Activated CD8-positive, alpha-beta T cell treated with anti-CD3 and anti-CD28 coated beads for 36 hours (primary cell): ENCODE results near the gene AJM1. TPM values are rescaled to one million over a fixed set of nuclear protein-coding genes. Genes with fewer than 3 reads are reported as not detected.

Experiments
- ATAC-seq: fragments of 200-7000 bp; cut with Tn5 transposase; one replicate; pipeline ENCODE4 v1.10.0; 2021; ENCODE audit warnings: mild to moderate bottlenecking, moderate library complexity
- CTCF ChIA-PET: fragments of 350-600 bp; sonication (Branson Sonifier 250); formaldehyde crosslinking; loops from one replicate; lab custom pipeline; 2021; ENCODE audit warnings: antibody characterized with exemption; lab: Charles Lee
- POLR2A ChIA-PET: fragments of 350-600 bp; sonication (Branson Sonifier 250); formaldehyde crosslinking; loops from one replicate; lab custom pipeline; 2021; ENCODE audit warnings: antibody characterized with exemption; lab: Charles Lee
- DNase-seq: peaks from one replicate; pipeline ENCODE4 v3.0.0-alpha.2; 2020
- H3K27ac Mint-ChIP-seq: one replicate; pipeline ENCODE4 v1.8.0; 2021; ENCODE audit warnings: mild to moderate bottlenecking, mixed read lengths
- H3K27me3 Mint-ChIP-seq: one replicate; pipeline ENCODE4 v1.8.0; 2021; ENCODE audit warnings: mixed read lengths
- H3K36me3 Mint-ChIP-seq: one replicate; pipeline ENCODE4 v1.8.0; 2021; ENCODE audit warnings: low read depth, mixed read lengths
- H3K4me1 Mint-ChIP-seq: one replicate; pipeline ENCODE4 v1.8.0; 2021; ENCODE audit warnings: low read depth, mixed read lengths
- H3K4me3 Mint-ChIP-seq: one replicate; pipeline ENCODE4 v1.8.0; 2021; ENCODE audit warnings: mild to moderate bottlenecking, moderate library complexity, mixed read lengths
- H3K9me3 Mint-ChIP-seq: one replicate; pipeline ENCODE4 v1.8.0; 2021; ENCODE audit warnings: mixed read lengths
- CTCF ChIP-seq: fragments of 200-600 bp; IDR thresholded peaks from one replicate; pipeline ENCODE4 v1.8.0; 2022; ENCODE audit warnings: antibody characterized with exemption, mild to moderate bottlenecking
- intact Hi-C: fragments of 100-400 bp; cut with micrococcal nuclease; formaldehyde crosslinking; loops from one replicate; pipeline ENCODE4 v1.10.0; 2022
- total RNA-seq, 2 experiments: library from RNA; stranded (reverse); gene quantifications; one replicate each; pipeline ENCODE4 v1.2.3, GENCODE V29; 2021

Gene AJM1
- total RNA-seq, 2 experiments from 2014 or later = 5.8 to 6.4 TPM

DNA sequence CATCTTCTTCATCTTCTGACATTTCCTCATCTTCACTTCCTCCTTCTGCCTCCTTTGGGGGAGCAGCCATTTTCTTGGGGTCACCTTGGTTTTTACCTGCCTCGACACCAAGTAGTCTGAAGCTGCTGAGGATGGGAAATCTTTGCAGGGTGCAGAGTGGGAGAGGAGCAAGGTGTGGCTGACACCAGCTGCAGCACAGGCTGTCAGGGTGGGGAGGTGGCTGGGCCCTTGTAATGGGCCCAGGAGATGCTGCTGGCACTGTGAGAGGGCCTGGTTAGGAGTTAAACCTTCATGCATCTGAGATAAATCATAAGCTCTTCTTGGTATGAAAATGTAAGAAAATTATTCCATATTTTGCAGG is 26.9 kb upstream of the AJM1 start:
- no peak overlapping the region for H3K27ac Mint-ChIP-seq
- CTCF ChIA-PET = interaction anchor here (1.0 to 2.6 kb wide), 3 partner anchors 9 to 66 kb away, joined by 3 to 9 read pairs (median 3); partner anchors contain the start of gene AJM1
- no peaks in the 10 kb centered on the region for H3K9me3 Mint-ChIP-seq
- peaks cover 30% of the 10 kb centered on the region for H3K36me3 Mint-ChIP-seq
- POLR2A ChIA-PET = interaction anchor here (1.1 to 1.9 kb wide), 3 partner anchors 8 to 122 kb away, joined by 4 to 7 read pairs (median 4); partner anchors contain the start of gene RABL6
- no peak for TF ChIP-seq CTCF
- intact Hi-C loops = no loop called here
- H3K4me1 Mint-ChIP-seq = peaks cover 24% of the 10 kb centered on the region
- ATAC-seq = no peak
- no peak overlapping the region for H3K4me3 Mint-ChIP-seq
- H3K27me3 Mint-ChIP-seq = no peaks in the 10 kb centered on the region
- no peak for DNase-seq

DNA sequence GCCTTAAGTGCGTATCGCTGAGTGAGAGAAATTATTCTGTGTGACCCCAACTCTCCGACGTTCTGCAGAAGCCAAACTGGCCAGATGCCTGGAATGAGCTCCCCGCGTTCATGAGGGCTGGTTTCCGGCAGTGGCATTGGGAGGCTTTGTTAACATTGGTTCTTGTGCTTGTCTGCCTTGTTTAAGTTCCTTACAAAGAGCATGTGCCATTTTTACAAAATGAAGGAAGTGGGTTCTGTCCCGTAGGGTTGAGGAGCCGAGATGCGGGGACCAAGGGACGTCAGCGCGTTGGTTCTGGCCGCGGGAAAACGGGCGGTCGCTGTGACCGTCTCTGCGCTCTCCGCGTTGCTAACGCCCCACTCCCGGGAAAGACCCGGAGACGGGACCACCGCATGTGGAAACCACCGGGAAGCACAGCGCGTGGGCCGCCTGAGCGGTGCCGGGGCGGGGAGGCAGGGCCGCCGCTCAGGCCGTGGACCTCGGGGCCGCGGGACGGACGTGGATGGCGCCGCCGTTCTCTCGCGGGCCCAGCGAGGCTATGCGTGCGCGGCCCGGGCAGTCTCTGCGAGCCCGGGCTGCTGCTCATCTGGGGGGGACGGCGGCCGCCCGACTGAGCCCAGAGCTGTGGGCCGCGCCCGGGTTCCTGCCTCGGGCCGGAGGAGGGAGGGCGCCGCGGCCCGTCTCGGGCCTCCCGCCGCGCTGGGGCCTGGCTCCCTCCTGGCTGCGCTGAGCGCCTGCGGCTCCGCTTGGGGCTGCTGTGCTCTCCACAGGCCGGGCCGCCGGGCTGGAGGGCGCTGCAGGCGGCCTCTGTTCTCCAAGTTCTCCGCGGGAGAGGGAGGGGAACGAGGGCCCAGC is 21.1 kb upstream of the AJM1 start:
- Mint-ChIP-seq H3K9me3 (no peaks in the 10 kb centered on the region), H3K4me3 (no peak overlapping the region), H3K4me1 (peaks cover 8% of the 10 kb centered on the region), H3K27ac (no peak overlapping the region), H3K36me3 (peaks cover 8% of the 10 kb centered on the region), H3K27me3 (no peaks in the 10 kb centered on the region)
- no peak for TF ChIP-seq CTCF
- ChIA-PET CTCF (interaction anchor here (0.7 to 1.2 kb wide), 2 partner anchors 13 to 21 kb away, joined by 3 to 4 read pairs; partner anchors contain the start of genes AJM1 and RABL6), POLR2A (interaction anchor here (0.7 kb wide), 1 partner anchor 12 kb away, joined by 3 read pairs; no protein-coding TSS in a partner anchor)
- DNase-seq = no peak
- intact Hi-C loops = no loop called here
- ATAC-seq = no peak

- Mint-ChIP-seq H3K4me3 (no peak overlapping the region), H3K27ac (no peak overlapping the region), H3K4me1 (peaks cover 7% of the 10 kb centered on the region), H3K9me3 (no peaks in the 10 kb centered on the region), H3K27me3 (no peaks in the 10 kb centered on the region), H3K36me3 (peaks cover 7% of the 10 kb centered on the region)
- ChIA-PET CTCF (interaction anchor here (2.7 kb wide), 1 partner anchor 20 kb away, joined by 8 read pairs; the partner anchor contains the start of gene AJM1), POLR2A (interaction anchor here (0.7 to 0.8 kb wide), 2 partner anchors 12 to 13 kb away, joined by 3 read pairs; no protein-coding TSS in a partner anchor)
- TF ChIP-seq CTCF = no peak
- DNase-seq (no peak), ATAC-seq (no peak)
- intact Hi-C loops = no loop called here
Observed at GRCh38 chr9:136821826-136822544, 20.3 kb upstream of the AJM1 start.

DNA sequence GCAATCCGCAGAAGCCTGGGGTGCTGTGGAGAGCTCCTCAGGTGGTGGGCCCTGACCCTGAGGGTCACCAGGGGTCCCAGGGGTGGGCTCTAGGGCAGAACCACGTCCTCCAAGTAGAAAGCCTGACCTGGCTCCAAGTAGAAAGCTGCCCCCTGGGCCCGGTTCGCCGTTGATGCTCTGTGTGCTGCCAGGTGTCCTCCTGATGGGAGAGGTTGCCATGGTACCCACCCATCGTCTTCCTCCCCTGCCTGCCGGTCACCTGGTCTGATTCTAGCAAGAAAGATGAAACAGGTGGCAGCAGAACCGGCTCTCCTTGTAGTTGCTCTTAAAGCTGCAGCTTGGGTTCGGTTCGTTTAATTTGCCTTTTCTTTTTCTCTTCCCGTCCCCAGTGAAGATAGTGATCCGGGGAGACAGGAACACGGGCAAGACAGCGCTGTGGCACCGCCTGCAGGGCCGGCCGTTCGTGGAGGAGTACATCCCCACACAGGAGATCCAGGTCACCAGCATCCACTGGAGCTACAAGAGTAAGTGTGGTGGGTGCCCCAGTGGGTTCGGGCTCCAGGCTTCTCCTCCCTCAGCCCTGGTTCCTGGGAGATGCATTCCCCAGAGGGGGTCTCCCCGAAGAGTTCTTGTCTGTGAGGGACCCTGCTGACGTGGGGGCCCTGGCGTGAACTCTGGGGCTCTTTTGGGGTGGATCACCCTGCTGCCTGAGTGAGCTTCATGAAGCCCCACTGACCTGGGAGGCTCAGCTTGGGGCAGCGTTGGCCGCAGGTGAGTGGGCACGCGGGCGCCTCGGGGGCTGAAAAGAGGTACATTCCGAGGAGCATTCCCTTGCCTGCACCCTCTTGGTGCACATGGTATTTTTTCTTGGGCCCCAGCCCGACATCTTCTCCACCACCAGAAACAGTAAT is 18.9 kb upstream of the AJM1 start:
- ChIA-PET CTCF (interaction anchor here (0.7 to 2.7 kb wide), 3 partner anchors 10 to 19 kb away, joined by 3 to 8 read pairs (median 5); partner anchors contain the start of gene AJM1), POLR2A (interaction anchor here (0.8 to 1.2 kb wide), 3 partner anchors 13 to 121 kb away, joined by 3 to 4 read pairs (median 3); partner anchors contain the start of gene FBXW5)
- Mint-ChIP-seq H3K27me3 (no peaks in the 10 kb centered on the region), H3K4me3 (no peak overlapping the region), H3K4me1 (peaks cover 5% of the 10 kb centered on the region), H3K27ac (no peak overlapping the region), H3K36me3 (peaks cover 5% of the 10 kb centered on the region), H3K9me3 (no peaks in the 10 kb centered on the region)
- ATAC-seq = no peak
- intact Hi-C loops = no loop called here
- no peak for TF ChIP-seq CTCF
- DNase-seq = no peak
